HG03354 (cell line): ENCODE data around the gene SOAT2.
"Not testable (repeated sequence)": the region's sequence is repeated elsewhere in the genome, so short reads cannot be mapped to it uniquely, and the experiment has no call there.

Experiments used
- ATAC-seq: cut with Tn5 transposase; IDR thresholded peaks from one replicate; pipeline ENCODE4 v1.9.1; 2021; ENCODE audit warnings: mild to moderate bottlenecking; ENCODE audit not compliant: unreplicated experiment, poor library complexity, severe bottlenecking

Gene SOAT2

DNA sequence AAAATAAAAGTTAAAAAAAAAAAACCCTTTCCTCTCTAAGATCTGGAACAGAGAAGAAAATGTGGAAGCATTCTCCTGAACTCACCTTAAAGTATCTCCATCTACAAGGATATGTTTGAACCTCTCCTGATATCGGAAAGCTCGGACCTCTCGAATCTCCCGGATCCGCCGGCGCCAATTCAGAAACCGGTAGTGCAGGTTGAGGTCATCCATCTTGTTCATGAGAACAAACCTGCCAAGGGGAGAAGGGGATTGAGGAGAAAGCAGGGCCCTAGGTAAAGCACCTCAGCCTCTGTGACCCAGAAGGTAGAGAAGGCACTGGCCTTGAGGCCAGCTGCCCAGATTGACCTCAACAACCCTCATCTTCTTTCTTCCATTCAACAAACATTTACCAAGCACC, 26.3 kb upstream of the SOAT2 start:
- no peak for ATAC-seq

- ATAC-seq = peak; percentile 33
These were observed 24.7 kb upstream of the SOAT2 start for GRCh38 chr12:53078425-53079225.

- peak; percentile 98 for ATAC-seq
These were observed 23.8 kb upstream of the SOAT2 start, which contains the start of gene SPRYD3 for GRCh38 chr12:53079226-53080117. Gene SPRYD3 (minus strand): TSS chr12:53079390. CDS start chr12:53079333, 57 bp downstream.

- no peak for ATAC-seq
These were observed 20.6 kb upstream of the SOAT2 start for GRCh38 chr12:53082637-53083175.

GRCh38 chr12:53086361-53086760, 16.9 kb upstream of the SOAT2 start:
- ATAC-seq = no peak

DNA sequence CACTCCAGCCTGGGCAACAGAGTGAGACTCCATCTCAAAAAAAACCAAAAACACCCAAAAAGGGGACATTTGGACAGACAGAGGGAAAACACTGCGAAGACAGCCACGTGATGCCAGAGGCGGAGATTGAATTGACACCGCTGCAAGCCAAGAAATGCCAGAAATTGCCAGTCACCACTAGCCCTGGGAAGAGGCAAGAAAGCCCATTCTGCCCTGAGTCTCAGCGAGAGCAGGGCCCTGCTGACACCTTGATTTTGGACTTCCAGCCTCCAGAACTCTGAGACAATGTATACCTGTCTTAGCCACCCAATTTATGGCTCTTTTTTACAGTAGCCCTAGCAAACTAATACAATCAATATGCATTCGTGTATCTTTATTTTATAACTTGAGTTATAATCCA, 13.2 kb upstream of the SOAT2 start:
- no peak for ATAC-seq

- no peak for ATAC-seq
These were observed 12.7 kb upstream of the SOAT2 start for GRCh38 chr12:53090554-53090953.

- ATAC-seq = no peak
These were observed 11.5 kb upstream of the SOAT2 start for GRCh38 chr12:53091756-53092155.

DNA sequence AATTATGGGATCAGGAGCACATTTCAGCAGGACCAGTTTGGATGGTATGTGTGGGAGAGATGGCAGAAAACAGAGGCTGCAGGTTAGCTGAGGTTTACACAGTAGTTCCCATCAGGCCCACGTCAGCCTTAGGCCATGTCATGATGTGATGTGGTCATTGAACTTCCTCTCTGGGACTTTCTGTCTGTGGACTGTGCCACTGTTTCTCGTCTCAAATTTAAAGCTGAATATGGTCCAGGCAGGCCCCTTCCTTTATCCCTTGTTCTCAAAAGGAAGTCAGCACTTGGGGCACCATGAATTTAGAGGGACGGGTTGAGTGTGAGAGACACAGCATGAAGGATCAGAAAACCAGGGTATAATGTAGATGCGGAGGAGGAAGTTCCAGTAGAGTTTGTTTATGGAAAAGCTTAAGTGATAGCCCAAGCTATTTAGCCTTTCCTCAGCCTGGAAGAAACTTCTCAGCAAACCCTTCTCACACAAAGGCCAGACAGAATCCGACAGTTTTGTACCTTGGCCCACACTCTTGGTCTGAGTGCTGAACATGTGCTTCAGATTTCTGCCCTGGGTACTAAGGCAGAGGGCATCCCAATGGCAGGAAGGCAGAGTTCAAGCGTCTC, 9.4 kb upstream of the SOAT2 start:
- no peak for ATAC-seq

- ATAC-seq = no peak
These were observed 8.9 kb upstream of the SOAT2 start for GRCh38 chr12:53094394-53094787.

GRCh38 chr12:53094796-53095595, 8.3 kb upstream of the SOAT2 start:
- ATAC-seq = not testable (repeated sequence)

GRCh38 chr12:53095596-53095895, 7.7 kb upstream of the SOAT2 start:
- not testable (repeated sequence) for ATAC-seq

DNA sequence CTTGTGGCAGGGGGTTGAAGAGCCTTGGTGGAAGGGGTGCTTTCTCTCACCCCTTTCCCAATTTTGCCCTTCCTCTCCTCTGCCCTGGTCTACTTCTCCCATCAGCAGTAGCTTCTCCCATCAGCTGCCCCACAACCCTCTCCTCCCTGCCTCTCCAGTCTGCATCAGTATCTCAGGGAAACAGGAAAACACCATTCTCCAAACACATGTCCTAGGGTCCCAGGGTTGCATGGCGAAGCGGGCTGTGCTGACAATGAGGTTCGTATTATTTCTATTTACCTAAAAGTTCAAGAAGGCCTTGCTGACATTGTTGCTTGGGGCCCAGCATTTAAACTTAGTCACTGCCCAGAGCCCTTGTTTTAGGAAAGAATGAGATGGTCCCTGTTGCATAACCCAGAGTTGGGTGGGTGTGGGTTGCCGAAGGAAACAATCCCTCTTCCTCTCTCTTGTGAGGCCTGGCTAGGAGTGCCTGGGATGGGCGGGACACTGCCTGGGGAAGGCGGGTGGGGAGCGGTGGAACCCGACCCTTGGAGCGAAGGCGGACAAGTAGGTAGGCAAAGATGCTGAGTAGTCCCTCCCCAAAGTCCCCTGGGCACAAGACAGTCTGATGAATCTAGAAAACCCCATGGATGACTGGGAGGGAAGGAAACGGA, 7.1 kb upstream of the SOAT2 start:
- ATAC-seq = no peak

DNA sequence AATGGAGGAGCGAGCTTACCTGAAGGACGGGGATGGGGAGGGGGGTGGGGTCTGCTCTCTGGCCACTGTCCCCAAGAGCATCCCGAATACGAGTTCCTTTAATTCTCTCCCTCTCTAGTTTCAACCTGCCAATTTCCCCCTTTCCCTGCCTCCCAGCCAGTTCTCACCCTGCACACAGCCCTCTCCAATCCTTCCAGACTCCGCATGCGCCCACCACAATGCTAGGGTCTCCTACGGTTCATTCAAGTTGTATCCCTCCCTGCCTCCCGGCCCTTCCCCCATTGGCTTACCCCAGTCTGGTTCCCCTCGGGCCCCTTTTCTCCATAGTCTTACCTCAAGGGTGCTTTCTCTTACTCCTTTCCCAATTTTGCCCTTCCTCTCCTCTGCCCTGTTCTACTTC, 6.5 kb upstream of the SOAT2 start:
- no peak for ATAC-seq

DNA sequence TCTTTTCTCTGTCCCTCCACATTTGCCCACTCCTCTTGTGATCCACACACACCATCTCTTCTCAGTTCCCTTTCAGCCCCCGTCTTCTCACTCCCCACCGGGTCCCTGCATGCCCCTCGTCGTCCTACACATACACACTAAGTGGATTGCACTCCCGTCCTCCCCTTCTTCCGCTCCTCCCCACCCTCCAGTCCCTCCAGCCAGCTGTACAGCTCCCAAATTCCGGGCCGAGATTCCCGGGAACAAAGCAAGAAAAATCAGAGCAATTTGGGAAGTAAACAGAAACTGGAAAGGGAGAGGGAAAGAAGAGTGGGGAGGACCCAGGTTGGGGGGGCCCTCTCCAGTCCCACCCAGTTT, 6.1 kb upstream of the SOAT2 start:
- ATAC-seq = no peak

DNA sequence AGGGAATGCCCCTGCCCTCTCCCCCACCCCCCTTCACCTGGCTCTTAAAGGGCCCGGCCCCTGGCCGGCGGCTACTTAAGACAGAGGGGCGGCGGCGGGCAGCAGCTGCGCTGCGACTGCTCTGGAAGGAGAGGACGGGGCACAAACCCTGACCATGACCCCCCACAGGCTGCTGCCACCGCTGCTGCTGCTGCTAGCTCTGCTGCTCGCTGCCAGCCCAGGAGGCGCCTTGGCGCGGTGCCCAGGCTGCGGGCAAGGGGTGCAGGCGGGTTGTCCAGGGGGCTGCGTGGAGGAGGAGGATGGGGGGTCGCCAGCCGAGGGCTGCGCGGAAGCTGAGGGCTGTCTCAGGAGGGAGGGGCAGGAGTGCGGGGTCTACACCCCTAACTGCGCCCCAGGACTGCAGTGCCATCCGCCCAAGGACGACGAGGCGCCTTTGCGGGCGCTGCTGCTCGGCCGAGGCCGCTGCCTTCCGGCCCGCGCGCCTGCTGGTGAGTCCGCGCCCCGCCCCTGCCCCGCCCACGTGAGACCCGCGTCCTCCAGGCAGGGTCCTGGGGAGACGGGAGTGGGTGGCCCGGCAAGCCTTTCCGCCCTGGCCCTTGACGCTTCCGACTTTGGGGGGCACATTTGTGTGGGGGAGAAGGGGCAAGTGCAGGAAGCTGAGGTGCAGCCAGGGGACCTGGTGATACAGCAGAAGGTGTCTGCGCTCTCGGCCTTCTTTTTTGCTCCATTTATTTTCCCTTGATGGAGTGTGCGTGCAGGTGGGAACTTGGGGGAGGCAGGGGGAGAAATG, 5.5 kb upstream of the SOAT2 start, which contains the start of gene IGFBP6:
TSS of gene IGFBP6 (plus strand) at position 104 of the 790 bp plus-strand sequence. CDS start at position 155, 51 bp downstream.
- ATAC-seq = no peak

DNA sequence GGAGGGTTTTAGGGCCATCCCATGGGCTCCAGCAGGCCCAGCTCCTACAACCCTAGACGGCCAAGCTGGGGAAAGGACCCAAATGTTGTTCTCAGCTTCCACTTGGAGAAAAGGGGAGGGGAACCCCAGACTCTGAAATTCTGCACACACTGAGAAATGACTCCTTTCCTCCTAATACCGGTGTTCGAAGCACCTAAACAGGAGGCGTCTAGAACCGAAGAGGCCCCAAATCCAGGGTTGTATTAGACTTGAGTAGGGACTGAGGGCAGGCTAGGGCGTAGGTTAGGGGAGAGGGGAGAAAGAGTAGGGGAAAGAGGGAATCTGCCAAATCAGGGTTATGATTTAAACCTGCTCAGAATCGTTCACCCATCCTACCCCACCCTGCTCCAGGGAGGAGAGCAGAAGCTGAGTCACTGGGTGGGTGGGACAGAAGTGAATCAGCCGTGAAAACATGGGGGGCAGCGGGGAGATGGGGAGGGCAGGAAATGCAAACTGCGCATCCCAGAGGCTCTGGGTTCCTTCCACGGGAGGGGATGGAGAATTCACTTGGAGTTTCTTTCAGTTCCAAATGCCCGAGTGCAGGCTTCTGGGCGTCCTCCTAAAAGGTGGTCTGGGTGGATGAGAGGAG, 4.8 kb upstream of the SOAT2 start:
- ATAC-seq = no peak
